Adipocyte (in vitro differentiated cells): ENCODE measurements around the gene GNB5.

ENCODE experiments used
- DNase-seq: peaks from one replicate; pipeline ENCODE4 v3.0.0-alpha.2; 2015; ENCODE audit warnings: low read depth
- H3K27me3 ChIP-seq: replicated peaks from 2 replicates; pipeline ENCODE4 v1.7.0; 2013; ENCODE audit warnings: mild to moderate bottlenecking, low read length, moderate library complexity; ENCODE audit not compliant: control insufficient read depth, insufficient read depth
- H3K36me3 ChIP-seq: 2 replicates; pipeline ENCODE4 v1.7.0; 2013; ENCODE audit warnings: low read length, mild to moderate bottlenecking, moderate library complexity; ENCODE audit not compliant: control insufficient read depth, insufficient read depth, severe bottlenecking
- H3K4me1 ChIP-seq: 2 replicates; pipeline ENCODE4 v1.7.0; 2013; ENCODE audit warnings: mild to moderate bottlenecking, low read length, moderate library complexity; ENCODE audit not compliant: control insufficient read depth, insufficient read depth
- H3K4me3 ChIP-seq: 2 replicates; pipeline ENCODE4 v1.7.0; 2013; ENCODE audit warnings: mild to moderate bottlenecking, low read length, moderate library complexity
- H3K9ac ChIP-seq: 2 replicates; pipeline ENCODE4 v1.7.0; 2013; ENCODE audit warnings: mild to moderate bottlenecking, low read length, moderate library complexity
- H3K9me3 ChIP-seq: 2 replicates; pipeline ENCODE4 v1.7.0; 2013; ENCODE audit warnings: mild to moderate bottlenecking, low read length, moderate library complexity; ENCODE audit not compliant: control insufficient read depth

Gene GNB5

DNA sequence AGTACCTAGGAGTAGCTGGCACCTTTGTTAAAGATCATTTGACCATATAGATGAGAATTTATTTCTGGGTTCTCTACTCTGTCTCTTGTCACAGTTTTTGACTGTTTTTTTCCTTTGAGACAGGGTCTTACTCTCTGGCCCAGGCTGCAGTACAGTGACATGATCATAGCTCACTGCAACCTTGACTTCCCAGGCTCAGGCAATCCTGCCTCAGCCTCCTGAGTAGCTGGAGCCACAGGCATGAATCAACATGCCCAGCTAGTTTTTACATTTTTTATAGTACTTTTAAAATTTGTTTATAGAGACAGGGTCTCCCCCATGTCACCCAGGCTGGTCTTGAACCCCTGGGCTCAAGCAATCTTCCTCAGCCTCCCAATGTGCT lies 123.7 kb downstream of the GNB5 start:
- no peak overlapping the region for H3K4me3 ChIP-seq
- peaks cover 28% of the 10 kb centered on the region for H3K36me3 ChIP-seq
- no peaks in the 10 kb centered on the region for H3K27me3 ChIP-seq
- no peaks in the 10 kb centered on the region for H3K9me3 ChIP-seq
- no peak for DNase-seq
- no peak overlapping the region for H3K9ac ChIP-seq
- no peaks in the 10 kb centered on the region for H3K4me1 ChIP-seq

DNA sequence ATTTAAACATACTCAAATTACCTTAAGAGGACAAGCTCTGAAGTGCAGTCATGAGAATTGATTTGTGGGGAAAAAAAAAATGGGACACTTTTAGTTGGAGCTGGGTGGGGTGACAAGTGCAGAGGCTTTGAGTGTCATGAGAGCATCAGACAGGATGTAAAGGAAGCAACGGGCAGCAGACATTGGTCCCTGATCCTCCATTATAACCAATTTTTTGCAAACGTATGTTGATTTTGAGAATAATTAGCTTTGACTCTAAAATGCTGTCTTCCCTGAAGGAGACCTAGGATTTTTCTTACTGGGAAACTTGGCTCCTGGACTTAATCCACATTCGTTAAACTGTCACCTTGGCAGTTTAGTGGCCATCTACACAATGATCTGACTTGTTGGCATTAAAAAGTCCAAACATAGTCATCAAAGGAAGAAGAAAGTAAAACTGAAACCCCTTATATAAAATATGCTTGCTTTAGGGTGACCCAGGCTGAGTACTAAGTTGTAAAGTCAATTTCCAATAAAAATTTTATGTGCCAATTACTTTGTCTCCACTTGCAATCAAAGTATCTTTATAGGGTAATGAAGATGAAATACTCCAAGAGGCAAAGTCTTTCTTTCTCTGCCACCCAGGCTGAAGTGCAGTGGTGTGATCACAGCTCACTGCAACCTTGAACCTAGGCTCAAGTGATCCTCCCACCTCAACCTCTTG lies 124.2 kb downstream of the GNB5 start:
- H3K36me3 ChIP-seq, result peaks cover 33% of the 10 kb centered on the region
- no peaks in the 10 kb centered on the region for H3K27me3 ChIP-seq
- DNase-seq, result no peak
- H3K9ac ChIP-seq, result no peak overlapping the region
- H3K4me1 ChIP-seq, result no peaks in the 10 kb centered on the region
- no peak overlapping the region for H3K4me3 ChIP-seq
- no peaks in the 10 kb centered on the region for H3K9me3 ChIP-seq
